IPS-11a (cell line): Measurements from ENCODE around the gene IL1A.

Source experiments
- H3K4me3 ChIP-seq: one replicate; pipeline ENCODE4 v1.5.1; 2013; ENCODE audit warnings: low read depth, low read length, control low read depth

Gene IL1A

DNA sequence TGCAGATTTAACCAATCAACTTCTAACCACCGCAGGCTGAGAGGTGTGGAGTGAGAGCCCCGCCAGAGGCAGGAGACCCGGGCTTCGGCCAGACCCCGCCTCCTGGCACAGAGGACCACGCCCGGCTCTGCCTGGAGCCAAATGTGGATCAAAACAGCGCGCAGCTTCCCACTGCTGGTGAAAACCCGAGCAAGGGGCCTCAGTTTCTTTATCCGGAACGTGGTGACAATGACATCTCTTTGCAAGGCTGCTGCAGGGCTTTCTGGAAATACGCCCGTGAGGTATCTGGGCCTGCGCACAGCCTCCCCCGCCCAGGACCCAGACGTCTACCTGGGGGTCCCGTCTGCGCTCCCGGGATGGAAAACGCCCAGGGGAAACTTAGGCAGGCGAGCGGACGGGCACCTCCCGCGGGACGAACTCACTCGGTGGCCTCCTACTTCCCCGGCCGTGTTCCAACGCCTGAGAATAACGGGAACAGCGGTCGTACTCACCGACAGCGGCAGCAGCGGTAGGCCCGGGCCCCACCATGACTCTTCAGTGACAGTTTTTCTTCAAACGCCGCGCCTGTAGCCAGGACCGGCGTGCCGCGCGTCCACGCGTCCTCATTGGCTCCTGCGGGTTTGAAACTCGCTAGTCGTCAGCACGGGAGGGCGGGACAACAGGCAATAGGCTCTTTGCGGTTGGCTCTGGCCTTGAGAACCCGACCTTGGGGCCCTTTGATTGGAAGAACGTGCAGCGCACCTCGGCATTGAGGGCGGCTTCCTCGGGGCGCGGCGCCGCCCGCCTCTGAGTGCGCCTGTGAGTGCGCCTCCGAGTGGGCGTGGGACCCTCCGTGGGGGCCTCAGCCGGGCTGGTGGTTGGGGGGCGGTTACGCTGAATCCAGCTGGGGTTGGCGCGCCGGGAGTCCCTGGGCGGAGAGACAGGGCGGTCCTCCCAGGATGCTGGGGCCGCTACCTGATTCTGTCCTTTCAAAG, 19.9 kb downstream of the IL1A start, which contains the start of gene CKAP2L:
TSS of gene CKAP2L (minus strand) at position 539 of the 974 bp plus-strand sequence. CDS start at position 528, 11 bp downstream.
- peak within 1 kb of the TSS; percentile 83 for H3K4me3 ChIP-seq

DNA sequence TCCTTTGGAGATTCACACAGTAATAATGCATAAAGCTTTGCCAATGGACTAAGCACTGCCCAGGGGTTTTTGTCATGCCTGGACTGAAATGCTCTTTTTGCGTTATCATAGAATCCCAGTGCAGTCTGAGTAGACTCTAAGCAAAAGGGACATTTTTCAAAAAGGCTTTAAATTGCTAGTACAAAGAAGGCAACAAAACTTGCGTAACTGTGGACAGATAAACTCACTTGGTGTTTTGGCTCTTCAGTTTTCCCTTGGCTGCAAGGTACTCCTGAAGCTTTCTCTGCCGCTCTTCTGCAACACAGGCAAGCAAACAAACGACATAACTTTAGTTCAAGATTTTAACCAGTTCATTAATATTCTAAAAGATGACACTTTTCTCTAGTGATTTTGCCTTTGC, 22.0 kb downstream of the IL1A start:
- H3K4me3 ChIP-seq, result no peak overlapping the region

DNA sequence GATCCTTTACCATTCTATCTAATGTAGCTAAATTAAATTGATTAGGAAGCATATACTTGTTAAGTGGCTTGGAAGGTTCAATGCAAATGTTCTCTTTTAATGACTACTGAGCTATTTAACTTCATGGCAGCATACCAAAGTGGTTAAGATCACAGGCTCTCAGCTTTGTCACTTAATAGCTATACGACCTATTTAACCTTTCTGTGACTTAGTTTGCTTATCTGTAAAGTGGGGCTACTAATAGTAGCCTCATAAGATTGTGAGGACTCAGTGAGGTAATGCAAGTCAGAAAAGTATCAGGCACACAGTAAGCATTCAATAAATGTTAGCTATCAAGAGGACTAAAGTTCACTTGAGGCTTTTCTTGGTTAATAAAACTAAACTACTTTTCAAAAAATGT, 24.1 kb downstream of the IL1A start:
- no peak overlapping the region for H3K4me3 ChIP-seq

DNA sequence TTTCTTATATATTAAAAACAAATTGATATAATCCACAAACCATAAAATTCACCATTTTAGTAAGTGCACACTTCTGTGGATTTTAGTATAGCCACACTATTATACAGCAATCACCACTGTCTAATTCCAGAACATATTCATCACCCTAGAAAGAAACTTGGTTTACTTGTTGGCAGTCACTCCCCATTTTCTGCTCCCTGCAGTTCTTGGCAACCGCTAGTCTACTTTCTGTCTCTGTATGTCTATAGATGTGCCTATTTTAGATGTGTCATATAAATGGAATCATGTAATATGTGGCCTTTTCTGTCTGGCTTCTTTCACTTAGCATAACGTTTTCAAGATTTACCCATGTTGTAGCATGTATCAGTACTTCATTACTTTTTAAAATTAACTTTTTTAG, 25.6 kb downstream of the IL1A start:
- no peak overlapping the region for H3K4me3 ChIP-seq

DNA sequence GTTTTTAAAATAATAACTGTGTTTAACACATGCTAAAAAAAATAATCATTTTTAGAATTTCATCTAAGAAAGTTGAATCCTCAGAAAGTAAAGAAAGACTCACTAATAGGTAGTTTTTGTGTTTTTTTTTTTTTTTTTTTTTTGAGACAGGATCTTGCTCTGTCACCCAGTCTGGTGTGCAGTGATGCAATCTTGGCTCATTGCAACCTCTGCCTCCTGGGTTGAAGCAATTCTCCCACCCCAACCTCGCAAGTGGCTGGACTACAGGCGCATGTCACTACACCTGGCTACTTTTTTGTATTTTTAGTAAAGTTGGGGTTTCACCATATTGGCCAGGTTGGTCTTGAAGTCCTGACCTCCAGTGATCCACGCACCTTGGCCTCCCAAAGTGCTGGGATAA, 27.0 kb downstream of the IL1A start:
- no peak overlapping the region for H3K4me3 ChIP-seq

DNA sequence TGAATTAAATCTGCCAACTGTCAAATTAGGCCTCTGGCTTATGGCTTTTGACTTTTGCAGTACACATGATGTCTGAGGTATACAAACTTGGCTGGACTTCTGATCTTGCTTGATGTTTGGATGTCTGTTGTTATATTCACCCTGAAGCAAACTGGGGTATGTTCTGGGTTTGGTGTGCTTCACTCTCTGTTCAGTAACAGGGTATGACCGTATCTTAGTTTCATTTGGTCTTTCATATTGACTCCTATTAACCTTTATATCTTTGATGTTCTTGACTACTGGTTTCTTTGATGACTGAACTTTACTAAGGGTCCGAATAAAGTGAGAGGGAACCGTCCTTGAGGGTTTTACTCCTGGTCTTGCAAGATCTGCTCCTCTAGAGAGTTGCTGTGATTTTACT, 28.1 kb downstream of the IL1A start:
- no peak overlapping the region for H3K4me3 ChIP-seq

DNA sequence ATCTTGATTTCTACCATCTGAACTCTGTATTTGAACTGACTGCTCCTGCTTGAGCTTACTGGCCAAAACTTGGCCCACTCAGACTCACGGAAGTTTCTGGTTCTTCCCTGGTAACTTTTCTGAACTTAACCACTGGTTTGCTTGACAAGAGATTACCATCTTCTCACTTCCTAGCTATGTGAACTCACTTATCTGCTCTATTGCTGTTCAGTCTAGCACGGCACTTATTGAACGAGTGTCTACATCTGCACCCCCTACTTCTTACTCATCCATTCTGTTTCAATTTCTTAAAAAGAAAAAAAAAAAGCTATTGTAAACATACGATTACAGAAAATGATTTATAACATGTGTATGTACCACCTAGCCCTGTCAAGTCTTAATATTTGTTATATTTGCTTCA, 28.8 kb downstream of the IL1A start:
- H3K4me3 ChIP-seq, result no peak overlapping the region

DNA sequence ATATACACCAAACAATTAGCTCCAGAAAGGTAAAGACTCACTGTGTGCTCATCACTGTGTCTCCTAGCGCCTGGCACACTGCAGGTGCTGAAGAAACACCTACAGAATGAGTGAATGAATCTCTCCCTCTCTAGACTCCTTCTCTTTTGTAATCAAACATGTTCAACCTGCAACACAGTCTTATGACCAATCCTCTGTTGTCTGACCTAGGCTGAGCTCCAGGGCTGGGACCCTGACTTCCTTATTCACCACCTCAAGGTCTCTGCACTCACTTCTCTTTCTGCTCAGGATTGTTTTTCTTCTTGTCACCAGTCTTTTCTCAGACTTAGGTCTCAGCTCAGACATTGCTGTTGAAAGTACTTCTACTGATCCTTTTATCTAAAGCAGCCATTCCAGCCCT, 29.7 kb downstream of the IL1A start:
- H3K4me3 ChIP-seq, result no peak overlapping the region

DNA sequence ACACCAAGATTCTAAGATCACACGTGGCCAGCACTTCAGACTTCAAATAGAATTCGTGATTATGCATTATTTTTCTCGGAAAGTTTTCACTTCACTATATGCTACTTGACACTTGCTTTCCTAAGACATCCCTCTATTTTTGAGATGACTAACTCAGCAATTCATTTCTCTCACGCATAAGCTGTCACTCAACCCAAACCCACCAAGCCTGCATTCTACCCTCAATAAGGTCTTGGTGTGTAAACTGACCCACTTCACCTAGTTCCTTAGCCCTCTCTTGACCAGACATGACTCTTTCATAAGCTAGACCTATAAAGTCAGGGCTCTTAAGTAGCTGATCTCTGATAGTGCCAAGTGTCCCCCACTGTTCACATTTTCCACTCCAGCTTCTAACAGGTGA, 31.6 kb downstream of the IL1A start:
- H3K4me3 ChIP-seq, result no peak overlapping the region

DNA sequence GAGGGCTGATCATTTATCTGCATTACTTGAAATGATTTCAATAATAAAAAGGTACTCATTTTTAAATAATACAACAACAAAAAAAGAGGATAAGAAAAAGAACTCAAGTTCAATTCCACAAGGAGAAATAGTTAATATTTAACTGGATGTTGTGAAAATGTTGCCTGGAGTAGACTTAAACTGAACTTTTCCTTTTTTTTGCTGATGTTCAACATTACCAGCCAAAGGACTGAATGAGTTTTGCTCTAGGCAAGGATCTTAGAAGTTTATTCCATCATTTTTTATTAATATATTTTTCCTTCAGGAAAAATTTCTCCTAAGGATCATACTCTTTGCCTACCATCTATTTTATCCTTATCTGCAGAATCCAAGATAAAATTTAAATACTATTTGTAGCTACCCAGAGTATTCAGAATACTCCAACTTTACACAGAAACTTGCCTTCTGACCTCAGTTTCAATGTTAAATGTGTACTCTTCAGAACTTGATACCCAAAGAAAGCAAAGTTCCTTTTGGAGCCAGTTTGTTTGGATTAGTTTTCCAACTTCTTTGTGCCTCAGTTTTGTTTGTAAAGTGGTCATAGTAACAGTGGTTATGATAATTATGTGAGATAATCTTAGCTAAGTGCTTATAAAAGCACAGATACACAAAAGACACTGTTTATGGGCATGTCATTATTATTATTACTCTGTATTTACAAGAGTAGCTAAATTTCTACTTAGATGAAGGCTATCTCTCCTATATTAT, 32.7 kb downstream of the IL1A start:
- H3K4me3 ChIP-seq, result no peak overlapping the region

DNA sequence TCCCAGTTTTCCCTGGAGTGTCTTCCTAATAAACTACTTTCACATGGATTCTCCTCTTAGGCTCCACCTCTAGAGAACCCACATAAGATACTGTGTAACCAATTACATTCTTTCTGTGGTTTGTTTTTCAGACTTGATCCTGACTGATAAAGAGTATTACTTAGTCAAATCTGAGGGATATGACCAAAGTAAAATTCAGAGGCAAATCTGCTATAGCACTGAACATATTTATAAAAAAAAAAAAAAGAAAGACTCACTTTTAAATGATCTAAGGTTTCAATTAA, 33.8 kb downstream of the IL1A start:
- no peak overlapping the region for H3K4me3 ChIP-seq

DNA sequence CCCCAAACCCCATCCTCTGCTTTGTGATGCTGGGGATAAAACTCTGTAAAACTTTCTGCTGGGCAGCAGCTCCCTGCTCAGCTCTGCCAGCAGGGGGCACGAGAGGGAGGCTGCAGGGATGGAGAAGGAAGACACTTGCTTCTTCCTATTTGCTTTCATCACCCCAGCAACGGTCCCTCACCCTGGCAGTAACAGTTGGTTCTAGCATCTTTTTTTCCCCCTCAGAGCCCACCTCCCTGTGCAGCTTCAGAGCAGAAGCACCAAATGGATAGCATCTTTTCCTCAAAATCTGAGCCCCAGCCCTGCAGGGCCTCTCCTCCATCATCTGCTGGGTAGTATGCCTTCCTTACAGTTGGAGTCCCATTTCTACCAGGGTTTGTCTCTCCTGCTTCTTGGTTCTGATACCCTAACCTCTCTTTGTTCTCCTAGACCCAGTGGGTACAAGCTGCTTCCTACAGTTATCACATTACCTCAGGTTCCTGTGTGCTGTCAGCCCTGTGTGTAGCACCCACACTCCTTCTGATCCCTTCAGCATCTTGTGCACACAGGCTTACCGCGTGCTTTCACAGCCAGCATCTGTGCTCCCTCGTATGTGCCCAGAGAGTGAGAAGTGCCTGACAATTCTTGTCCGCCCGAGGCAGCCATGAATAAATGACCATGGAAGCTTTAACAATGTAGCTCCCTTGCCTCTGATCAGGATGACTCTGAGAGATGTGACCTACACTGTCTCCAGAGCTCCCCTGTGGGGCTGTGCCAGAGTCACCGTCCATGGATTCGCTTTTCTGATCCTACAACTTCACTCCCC, 34.3 kb downstream of the IL1A start:
- no peak overlapping the region for H3K4me3 ChIP-seq

DNA sequence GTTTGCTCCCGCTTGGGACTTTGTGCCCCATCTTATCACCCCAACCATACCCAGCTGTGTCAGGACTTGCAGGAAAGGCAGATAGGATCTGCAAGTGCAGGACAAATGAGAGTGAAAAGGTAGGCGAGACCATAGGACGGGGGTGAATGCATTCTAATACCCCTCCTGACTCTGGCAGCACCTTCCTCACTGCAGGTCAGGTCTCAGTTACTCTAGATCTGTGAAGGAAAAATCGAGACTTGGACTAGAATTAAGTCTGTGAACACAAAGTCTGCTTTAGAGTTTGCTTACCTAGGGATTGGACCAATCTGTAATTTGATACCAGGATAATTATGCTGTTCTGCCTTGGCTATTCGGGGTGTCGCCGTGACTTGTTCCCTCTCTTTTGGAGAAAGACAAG, 43.8 kb downstream of the IL1A start:
- H3K4me3 ChIP-seq, result no peak overlapping the region

DNA sequence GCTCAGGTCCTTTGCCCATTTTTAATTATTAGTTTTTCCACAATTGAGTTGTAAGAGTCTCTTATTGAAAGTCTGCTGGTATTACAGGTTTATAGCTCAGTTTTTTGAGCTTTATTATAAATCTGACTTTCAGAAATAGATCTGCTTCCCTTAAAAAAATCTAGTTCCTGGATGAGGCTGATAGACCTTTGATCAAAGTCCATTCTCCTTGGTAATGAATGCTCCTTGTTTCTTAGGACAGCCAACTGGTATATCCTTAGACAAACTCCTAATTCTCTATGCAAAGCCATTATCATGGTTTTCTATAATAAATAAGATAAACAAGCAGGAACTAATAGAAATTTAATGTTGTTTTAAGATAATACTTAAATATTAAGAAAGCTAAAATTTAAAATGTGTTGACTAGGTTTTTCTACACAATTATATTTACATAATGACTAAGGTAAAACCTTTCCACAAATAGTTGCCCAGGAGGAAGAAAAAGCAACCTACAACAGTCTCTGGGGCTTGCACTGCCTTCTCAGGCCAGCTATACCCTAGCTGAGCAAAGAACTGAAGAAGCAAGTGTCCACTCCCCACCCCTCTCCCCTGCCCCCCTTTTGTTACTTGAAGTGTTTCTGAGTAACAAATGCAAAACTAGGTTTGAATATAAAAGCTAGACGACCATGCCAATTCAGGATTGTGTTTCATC, 46.6 kb downstream of the IL1A start:
- H3K4me3 ChIP-seq, result no peak overlapping the region

DNA sequence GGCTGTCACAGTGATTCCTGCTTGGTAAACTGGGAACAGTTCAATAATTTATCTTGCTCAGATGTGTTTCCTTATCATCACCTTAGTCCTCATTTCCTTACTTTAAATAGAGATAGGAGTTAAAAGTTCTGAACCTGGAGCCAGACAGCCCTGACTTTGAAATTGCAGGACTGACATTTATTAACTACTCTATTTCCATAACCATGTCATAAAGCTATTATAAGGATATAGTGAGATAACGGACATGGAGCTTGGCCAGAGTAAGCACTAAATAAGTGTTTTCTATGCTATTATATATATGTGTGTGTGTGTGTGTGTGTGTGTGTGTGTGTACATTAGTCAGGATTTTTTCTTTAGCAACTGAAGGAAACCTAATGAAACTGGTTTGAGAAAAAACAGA, 50.4 kb downstream of the IL1A start:
- H3K4me3 ChIP-seq, result no peak overlapping the region

DNA sequence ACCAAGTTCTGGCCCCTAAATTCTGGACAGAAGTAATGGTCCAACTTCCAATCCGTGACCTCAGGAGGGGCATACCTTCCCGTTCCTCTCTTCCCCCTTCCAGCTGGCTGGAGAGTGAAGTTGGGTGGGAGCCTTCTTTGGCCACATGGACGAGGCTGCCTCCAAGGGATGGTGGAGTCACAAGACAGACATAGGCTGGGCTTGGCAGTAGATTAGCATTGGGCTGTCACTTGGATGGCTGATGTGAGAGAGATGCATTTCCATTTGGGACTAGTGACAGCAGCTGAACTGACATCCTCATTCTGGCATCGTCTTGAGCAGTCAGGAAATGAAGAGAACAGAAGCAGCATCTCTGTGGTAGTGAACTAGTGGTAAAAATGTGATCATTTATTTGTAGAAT, 50.8 kb downstream of the IL1A start:
- no peak overlapping the region for H3K4me3 ChIP-seq

DNA sequence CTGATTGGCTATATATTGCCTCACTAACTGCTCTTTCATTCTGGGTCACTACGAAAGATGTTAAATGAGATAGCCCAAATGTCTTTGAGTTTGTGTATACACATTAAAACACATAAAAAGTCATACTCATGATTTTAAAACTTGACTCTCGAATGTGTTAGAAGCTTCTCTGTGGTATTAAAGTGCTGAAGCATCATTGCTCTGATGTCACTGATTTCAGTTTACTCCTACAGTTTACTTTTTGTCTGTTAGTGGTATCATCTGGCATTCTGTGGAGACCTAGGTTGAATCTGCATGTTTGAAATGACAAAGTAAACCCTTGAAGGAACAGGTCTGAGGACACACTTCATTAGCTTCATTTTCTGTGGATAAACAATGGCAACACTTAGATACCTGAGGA, 52.8 kb downstream of the IL1A start:
- H3K4me3 ChIP-seq, result no peak overlapping the region

DNA sequence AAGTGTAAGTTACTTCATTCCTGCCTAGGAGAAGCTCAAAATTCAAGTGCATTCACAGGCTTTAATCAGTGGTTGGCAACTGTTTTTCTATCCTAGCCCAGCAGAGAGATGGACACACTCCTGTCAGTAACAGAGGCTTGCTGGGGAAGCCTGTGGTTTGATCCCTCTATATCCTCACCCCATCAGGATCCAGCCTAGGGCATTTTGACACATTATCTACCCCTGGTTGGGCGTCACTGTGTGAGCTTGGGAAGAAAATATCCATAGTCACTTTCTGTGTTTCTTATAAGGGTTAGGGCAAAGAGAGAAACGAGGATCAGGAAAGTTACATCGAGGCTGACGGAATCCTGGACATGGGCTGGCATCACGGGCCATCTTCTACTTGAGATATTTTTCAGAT, 53.5 kb downstream of the IL1A start:
- no peak overlapping the region for H3K4me3 ChIP-seq

DNA sequence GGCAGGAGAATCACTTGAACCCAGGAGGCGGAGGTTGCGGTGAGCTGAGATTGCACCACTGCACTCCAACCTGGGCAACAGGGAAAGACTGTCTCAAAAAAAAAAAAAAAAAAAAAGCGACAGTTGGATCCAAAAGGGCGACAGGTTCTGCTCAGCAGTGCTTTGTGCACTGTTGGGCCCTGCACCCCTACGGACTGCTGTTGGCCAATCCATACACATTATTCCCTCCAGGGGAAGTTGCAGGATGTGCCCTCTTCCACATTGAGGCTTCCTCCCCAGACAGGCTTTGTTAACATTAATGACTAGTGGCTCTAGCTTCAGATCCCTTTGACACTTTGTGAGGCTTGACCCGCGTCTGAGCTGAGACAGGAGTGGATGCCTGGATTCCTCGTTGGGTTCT, 54.1 kb downstream of the IL1A start:
- no peak overlapping the region for H3K4me3 ChIP-seq

DNA sequence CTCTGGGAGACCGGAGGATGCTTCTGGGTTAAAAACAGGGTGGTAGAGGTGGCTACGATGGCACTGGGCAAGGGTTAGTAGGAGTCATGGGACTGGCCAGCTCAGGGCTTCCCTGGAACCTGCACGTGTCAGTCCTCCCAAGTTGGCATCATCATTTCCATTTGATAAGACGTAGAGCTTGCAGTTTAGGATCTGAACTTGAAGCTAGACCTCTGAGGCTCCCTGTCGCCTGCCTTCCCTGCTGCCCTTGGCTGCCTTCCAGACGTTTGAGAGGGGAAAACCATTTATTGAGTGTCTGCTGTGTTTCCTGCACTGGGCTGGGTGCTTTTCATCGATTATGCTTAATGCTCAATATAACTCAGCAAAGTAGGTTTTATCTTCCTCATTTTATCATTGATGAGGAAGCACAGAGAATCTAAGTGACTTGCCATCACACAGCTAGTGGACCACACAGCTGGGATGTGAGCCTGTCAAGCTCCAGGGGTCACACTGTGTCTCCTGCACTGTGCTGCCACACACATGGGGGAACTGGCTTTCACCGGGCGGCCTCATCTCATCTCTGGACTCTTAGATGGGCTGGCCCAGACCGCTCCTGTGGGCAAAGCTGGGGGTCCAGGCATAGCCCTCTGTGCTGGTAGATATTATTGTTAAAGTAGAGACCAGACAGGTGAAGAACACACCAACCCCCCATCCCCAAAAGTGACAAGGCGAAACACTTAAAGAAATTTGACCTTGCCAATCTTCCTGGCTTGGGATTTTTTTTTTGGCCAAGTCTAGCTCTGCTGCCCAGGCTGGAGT, 55.7 kb downstream of the IL1A start:
- H3K4me3 ChIP-seq, result no peak overlapping the region
